A673 (cell line): ENCODE results near the gene UBA52.

Experiments
- CTCF ChIP-seq: fragments of 300-800, 200-600 bp; sonication (generic); conservative IDR thresholded peaks from 2 replicates; pipeline ENCODE4 v1.5.1; 2017; ENCODE audit warnings: low read depth, mild to moderate bottlenecking, antibody characterized with exemption, low read length, moderate library complexity, mixed read lengths
- EZH2 ChIP-seq: fragments of 200-600 bp; sonication (generic); IDR thresholded peaks from 2 replicates; pipeline ENCODE4 v1.6.1; 2017; ENCODE audit warnings: borderline replicate concordance, low read depth, mild to moderate bottlenecking, mixed read lengths, antibody characterized with exemption, low read length; ENCODE audit not compliant: poor library complexity, severe bottlenecking

DNA sequence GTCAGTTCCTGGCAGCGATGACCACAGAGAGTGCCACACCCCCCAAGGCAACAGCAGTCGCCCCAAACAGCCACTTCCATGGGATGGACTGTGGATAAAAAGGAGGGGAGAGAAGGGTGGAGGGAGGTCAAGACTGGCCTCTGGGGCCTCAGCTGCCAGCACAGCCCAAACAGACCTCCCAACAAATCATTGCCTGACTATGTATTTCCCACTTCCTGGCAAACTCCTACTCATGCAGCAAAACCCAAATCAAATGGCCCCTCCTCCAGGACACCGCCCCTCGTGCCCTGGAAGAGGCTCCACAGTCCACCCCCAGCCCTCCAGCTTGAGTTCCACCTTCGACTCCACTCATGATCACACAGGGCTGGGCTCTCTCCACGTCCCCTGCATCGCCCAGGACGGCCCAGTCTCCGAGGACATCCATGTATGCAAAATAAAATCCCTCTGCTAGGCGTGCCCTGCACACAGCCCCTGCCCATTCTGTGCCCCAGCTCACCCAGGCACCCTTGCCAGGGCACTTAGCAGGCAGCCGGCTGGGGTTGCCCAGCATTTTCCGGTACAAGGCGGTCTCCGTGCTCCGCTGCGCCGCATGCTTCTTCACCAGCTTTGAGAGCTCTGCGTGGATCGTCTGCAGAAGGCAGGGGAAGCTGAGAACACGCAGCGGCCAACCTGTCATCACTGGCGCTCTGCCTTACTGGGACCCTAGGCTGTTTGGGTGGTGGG lies 39.3 kb upstream of the UBA52 start:
- TF ChIP-seq CTCF (no peak), EZH2 (no peak)
